Stimulated activated CD8-positive, alpha-beta memory T cell treated with anti-CD3 and anti-CD28 coated beads, Interleukin-15, amount 100 ng/mL, for 4 hours (primary cell): ENCODE results near the gene LRRC14B.
"Not testable (repeated sequence)": the region's sequence is repeated elsewhere in the genome, so short reads cannot be mapped to it uniquely, and the experiment has no call there.

Source experiments
- DNase-seq, 2 donors: peaks; one replicate each; pipeline ENCODE4 v3.0.0-alpha.2; 2020; ENCODE audit warnings: low read depth in 2 of 2

Gene LRRC14B

GRCh38 chr5:206927-207536 is 15.7 kb downstream of the LRRC14B start:
- DNase-seq, result no peak

GRCh38 chr5:207599-207998 is 16.3 kb downstream of the LRRC14B start:
- no peak for DNase-seq

GRCh38 chr5:208449-209114 is 17.3 kb downstream of the LRRC14B start:
- DNase-seq, result no peak

DNA sequence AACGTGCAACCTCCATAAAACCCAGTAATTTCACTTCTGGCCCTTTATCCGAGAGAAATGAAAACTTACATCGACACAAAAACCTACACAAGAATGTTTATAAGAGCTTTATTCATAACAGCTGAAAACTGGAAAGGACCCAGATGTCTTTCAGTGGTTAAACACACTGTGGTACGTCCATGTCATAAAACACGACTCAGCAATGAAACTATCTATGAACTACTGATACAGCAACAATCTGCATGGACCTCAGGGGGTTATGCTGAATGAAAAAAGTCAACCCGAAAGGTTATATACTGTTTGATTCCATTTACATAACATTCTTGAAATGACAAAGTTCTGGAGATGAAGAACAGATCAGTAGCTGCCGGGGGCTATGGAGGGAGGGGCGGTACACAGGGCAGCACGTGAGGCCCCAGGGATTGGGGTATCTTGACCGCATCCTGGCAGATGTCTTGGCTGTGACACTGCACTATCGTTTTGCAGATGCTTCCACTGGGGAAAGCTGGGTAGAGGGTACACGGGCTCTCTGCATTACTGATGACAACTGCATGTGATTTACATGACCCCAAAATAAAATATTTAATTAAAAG is 22.6 kb downstream of the LRRC14B start:
- no peak for DNase-seq

GRCh38 chr5:215256-215655 is 24.0 kb downstream of the LRRC14B start:
- DNase-seq, result not testable (repeated sequence)

DNA sequence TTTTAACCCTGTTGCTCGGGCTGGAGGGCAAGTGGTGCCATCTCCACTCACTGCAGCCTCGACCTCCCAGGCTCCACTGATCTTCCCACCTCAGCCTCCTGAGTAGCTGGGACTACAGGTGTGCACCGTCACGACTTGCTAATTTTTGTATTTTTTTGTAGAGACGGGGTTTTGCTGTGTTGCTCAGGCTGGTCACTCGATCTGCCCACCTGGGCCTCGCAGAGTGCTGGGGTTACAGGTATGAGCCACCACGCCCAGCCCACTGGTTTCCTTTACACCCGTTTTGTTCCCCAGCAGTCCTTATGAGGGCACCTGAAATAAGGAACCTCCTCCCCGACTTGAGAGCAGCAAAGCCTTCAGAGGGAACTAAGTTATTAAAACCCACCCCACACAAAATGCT is 24.8 kb downstream of the LRRC14B start:
- not testable (repeated sequence) for DNase-seq

DNA sequence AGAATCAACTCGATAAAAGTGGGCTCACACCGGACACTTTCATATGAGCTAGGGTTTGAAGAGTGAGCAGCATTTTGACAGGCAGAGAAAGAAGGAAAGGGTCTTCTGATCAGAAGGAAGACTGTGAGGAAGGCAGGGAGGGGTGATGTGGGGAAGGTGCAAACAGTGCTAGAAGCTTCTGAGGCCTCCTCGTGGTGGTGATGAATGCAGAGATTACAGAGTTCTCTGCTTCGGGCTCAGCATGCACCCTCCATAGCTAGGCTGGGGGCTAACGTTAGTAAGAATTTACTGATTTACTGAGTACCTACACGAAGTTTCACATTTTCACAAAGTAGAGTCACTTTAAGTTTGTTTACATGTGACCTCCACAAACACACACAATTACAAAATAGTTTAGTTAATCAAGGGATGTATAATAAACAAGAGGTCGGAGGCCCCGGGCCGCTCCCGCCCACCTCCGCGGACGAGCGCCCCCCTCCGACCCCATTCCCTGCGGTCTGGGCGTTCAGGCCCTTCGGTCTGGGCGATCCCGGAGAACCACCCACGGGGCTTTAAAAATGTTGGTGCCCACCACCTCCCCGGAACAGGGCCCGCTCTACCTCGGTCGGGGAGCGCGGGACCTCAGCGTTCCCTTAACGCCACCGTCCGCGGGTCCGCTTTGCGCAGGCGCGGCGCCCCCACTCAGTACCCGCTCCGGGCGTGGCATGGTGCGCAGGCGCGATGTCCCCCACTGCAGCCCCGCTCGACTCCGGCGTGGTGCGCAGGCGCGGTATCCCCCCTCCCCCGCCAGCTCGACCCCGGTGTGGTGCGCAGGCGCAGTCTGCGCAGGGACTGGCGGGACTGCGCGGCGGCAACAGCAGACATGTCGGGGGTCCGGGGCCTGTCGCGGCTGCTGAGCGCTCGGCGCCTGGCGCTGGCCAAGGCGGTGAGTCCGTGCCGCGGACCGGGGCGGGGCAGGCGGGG is 26.5 kb downstream of the LRRC14B start, which contains the start of the genes CCDC127 and SDHA:
Gene CCDC127 (minus strand): TSS at position 660 of the 963 bp plus-strand sequence. CDS start 1,304 bp downstream, outside the sequence.
Gene SDHA (plus strand): TSS at position 827 of the 963 bp plus-strand sequence. CDS start 36 bp downstream, at position 863.
- DNase-seq, result peak; percentile 94 to 96

- peak in 1 of 2 donors; percentile 4 for DNase-seq
Measured at GRCh38 chr5:218457-219291, 27.4 kb downstream of the LRRC14B start.

- DNase-seq, result no peak
Measured at GRCh38 chr5:219460-219863, 28.2 kb downstream of the LRRC14B start.

GRCh38 chr5:219991-220390 is 28.7 kb downstream of the LRRC14B start:
- no peak for DNase-seq

DNA sequence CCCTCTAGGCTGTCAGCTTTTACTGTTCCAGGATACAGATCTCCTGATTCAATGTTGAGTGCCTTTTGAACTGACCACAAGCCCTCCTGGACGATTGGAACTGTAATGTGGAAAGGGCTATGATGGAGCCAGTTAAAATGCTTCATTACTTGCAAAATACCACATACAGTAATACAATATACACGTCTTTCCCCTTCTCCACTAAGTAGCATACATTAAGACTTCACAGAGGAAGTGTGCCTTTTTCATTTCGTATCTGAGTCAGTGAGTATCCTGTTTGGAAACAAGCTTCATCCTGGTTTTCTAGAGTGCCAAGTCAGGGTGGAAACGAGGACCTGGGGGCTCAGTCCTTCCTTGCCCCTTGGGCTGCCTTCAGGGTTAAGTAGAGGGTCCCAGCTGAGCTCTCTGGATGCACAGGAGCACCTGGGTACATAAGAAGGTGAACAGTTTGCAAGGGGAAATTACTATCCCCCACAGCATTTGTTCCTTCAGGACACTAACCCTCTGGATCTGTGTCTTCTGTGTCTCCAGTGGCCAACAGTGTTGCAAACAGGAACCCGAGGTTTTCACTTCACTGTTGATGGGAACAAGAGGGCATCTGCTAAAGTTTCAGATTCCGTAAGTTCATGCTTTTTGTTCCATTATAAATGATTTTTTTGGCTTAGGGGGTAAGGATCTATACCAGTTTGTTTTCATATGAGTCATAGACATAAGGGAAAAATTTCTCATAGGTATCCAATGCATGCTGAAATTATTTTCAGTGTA is 31.8 kb downstream of the LRRC14B start:
- DNase-seq, result not testable (repeated sequence)

- no peak for DNase-seq
Measured at GRCh38 chr5:223791-224190, 32.5 kb downstream of the LRRC14B start.

DNA sequence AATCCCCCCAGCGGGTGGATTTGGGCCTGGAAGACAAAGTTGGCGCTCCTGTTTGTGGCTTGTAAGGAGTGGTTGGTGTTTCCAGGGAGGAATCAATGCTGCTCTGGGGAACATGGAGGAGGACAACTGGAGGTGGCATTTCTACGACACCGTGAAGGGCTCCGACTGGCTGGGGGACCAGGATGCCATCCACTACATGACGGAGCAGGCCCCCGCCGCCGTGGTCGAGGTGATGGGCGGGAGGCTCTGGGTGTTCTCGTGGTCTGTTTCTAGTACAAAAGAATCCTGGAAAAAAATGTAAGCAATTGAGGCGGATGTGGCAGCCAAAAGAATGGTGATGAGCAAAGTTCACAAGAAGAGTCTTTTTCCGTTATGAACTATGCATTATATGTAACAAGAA is 34.0 kb downstream of the LRRC14B start:
- DNase-seq, result no peak

- DNase-seq, result not testable (repeated sequence)
Measured at GRCh38 chr5:227375-227774, 36.1 kb downstream of the LRRC14B start.

GRCh38 chr5:228886-229285 is 37.6 kb downstream of the LRRC14B start:
- DNase-seq, result no peak

DNA sequence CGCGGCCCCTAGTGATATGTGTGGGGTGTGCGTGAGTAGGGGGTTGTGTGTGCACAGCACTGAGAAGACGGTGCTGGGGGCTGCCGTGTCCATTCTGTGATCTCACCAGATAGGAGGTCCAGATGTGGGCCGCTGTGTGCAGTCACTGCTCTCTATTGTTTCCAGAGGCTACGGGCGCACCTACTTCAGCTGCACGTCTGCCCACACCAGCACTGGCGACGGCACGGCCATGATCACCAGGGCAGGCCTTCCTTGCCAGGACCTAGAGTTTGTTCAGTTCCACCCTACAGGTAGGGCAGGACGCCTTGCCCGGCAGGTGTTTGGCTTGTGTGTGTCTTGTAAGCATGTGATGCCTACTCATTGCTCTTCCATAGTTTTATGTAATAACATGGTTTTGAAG is 39.4 kb downstream of the LRRC14B start:
- no peak for DNase-seq

DNA sequence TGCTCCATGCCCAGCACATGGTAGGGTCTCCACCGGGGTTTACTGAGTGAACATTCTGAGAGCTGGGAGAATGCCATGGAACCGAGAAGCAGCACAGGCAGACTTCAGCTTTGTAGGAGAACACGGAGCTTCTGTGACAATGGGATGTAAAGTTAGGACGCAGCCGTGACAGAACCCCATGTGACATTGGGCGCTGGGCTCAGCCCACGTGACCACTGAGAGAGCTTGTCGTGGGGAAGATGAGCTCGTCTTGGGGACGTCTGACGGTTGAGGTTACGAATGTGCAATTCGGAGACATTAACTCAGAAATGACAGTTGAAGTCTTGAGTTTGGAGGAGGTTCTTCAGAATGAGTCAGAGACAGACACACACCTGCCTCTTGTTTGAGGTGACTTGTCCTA is 40.4 kb downstream of the LRRC14B start:
- no peak for DNase-seq

DNA sequence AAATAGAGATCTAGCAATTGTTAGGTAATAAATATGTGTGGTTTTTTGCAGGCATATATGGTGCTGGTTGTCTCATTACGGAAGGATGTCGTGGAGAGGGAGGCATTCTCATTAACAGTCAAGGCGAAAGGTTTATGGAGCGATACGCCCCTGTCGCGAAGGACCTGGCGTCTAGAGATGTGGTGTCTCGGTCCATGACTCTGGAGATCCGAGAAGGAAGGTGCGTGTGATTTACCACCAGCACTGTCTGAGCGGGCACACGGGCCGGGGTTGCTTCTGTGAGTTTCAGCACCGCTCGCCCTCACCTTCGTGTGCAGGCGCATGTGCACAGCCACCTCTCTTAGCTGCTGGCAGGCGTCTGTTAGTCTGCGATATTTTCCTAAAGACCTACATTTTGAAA is 42.1 kb downstream of the LRRC14B start:
- DNase-seq, result not testable (repeated sequence)

GRCh38 chr5:234450-234849 is 43.2 kb downstream of the LRRC14B start:
- DNase-seq, result no peak

DNA sequence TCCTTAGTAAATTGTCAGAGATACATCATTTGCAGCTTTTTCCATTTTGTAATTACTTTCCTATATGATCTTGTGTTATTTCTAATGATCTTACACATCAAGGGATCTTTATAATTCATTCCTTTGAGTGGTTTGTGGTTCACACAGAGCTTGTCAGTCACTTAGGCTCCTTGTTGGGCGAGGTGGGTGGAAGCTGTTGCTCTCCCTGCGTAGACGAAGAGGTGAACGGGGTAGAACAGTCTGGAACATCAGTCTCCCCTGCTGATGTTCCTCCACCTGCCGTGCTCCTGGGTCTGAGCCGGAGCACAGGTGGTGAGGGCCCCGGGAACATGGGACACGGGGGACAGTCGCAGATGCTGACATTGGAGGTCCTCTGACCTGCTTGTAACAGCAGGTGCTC is 44.2 kb downstream of the LRRC14B start:
- not testable (repeated sequence) for DNase-seq
